Liver (tissue), 9 donors: ENCODE results near the gene FRAS1. TPM values are rescaled to one million over a fixed set of nuclear protein-coding genes. Genes with fewer than 3 reads are reported as not detected.

ENCODE experiments used
- DNase-seq: peaks from one replicate; pipeline ENCODE4 v3.0.0-alpha.2; 2017; ENCODE audit warnings: low spot score
- H3K27ac ChIP-seq, 2 donors: one replicate each; pipeline ENCODE4 v1.7.0; 2013; ENCODE audit warnings: inconsistent platforms in 2 of 2, low read length in 2 of 2, control low read depth in 1 of 2, low read depth in 1 of 2, mild to moderate bottlenecking in 1 of 2
- H3K27me3 ChIP-seq, 4 donors: one replicate each; pipeline versions ENCODE4 v1.6.1 to v1.7.0; 2013; ENCODE audit warnings: low read length in 3 of 4, inconsistent platforms in 1 of 4, mild to moderate bottlenecking in 1 of 4, moderate library complexity in 1 of 4; ENCODE audit not compliant: control insufficient read depth in 4 of 4, insufficient read depth in 4 of 4
- H3K36me3 ChIP-seq, 4 donors: one replicate each; pipeline versions ENCODE4 v1.6.1 to v1.7.0; 2013; ENCODE audit warnings: low read length in 3 of 4, mild to moderate bottlenecking in 3 of 4, low read depth in 1 of 4, moderate library complexity in 1 of 4; ENCODE audit not compliant: control insufficient read depth in 4 of 4, insufficient read depth in 3 of 4
- H3K4me1 ChIP-seq, 4 donors: one replicate each; pipeline versions ENCODE4 v1.6.1 to v1.7.0; 2013; ENCODE audit warnings: low read length in 3 of 4, mild to moderate bottlenecking in 3 of 4, moderate library complexity in 1 of 4; ENCODE audit not compliant: control insufficient read depth in 4 of 4, insufficient read depth in 4 of 4
- H3K4me3 ChIP-seq, 3 donors: one replicate each; pipeline versions ENCODE4 v1.6.1 to v1.7.0; 2013; ENCODE audit warnings: low read length in 3 of 3, control low read depth in 1 of 3, low read depth in 1 of 3, mild to moderate bottlenecking in 1 of 3
- H3K9ac ChIP-seq, 2 donors: one replicate each; pipeline ENCODE4 v1.7.0; 2013; ENCODE audit warnings: low read length in 2 of 2, mild to moderate bottlenecking in 2 of 2, moderate library complexity in 2 of 2, control low read depth in 1 of 2, low read depth in 1 of 2
- H3K9me3 ChIP-seq, 4 donors: one replicate each; pipeline versions ENCODE4 v1.6.1 to v1.7.0; 2013; ENCODE audit warnings: low read length in 3 of 4; ENCODE audit not compliant: control insufficient read depth in 4 of 4
- ATF3 ChIP-seq: IDR thresholded peaks from 2 replicates; pipeline ENCODE4 v1.6.1; 2016; ENCODE audit warnings: antibody characterized with exemption
- CTCF ChIP-seq: fragments of 150-350 bp; IDR thresholded peaks from 2 replicates; pipeline ENCODE4 v1.5.1; 2017; ENCODE audit warnings: improper control_type of control experiment, low read depth, low read length; ENCODE audit not compliant: missing input control
- EGR1 ChIP-seq, 2 donors: IDR thresholded peaks; 2 replicates each; pipeline ENCODE4 v1.6.1; 2016 to 2018; ENCODE audit warnings: antibody characterized with exemption in 2 of 2, low read depth in 2 of 2
- FOXA1 ChIP-seq: IDR thresholded peaks from 2 replicates; pipeline ENCODE4 v1.6.1; 2016; ENCODE audit warnings: antibody characterized with exemption
- FOXA2 ChIP-seq: IDR thresholded peaks from 2 replicates; pipeline ENCODE4 v1.6.1; 2016; ENCODE audit warnings: antibody characterized with exemption
- GABPA ChIP-seq, 2 donors: IDR thresholded peaks in 1 of 2; conservative IDR thresholded peaks in 1 of 2; 2 replicates each; pipeline ENCODE4 v1.6.1; 2016; ENCODE audit warnings: antibody characterized with exemption in 2 of 2, mild to moderate bottlenecking in 1 of 2, moderate library complexity in 1 of 2
- HNF4A ChIP-seq, 2 donors: conservative IDR thresholded peaks; 2 replicates each; pipeline ENCODE4 v1.6.1; 2016; ENCODE audit warnings: antibody characterized with exemption in 2 of 2, mild to moderate bottlenecking in 2 of 2
- HNF4G ChIP-seq: IDR thresholded peaks from 2 replicates; pipeline ENCODE4 v1.6.1; 2016; ENCODE audit warnings: antibody characterized with exemption
- MAX ChIP-seq: IDR thresholded peaks from 2 replicates; pipeline ENCODE4 v1.6.1; 2016; ENCODE audit warnings: antibody characterized with exemption
- NR2F2 ChIP-seq: IDR thresholded peaks from 2 replicates; pipeline ENCODE4 v1.6.1; 2016; ENCODE audit warnings: antibody characterized with exemption
- RAD21 ChIP-seq, 2 donors: IDR thresholded peaks; 2 replicates each; pipeline ENCODE4 v1.6.1; 2016; ENCODE audit warnings: antibody characterized with exemption in 2 of 2, mild to moderate bottlenecking in 2 of 2
- REST ChIP-seq: IDR thresholded peaks from 2 replicates; pipeline ENCODE4 v1.6.1; 2016; ENCODE audit warnings: antibody characterized with exemption, mild to moderate bottlenecking
- RXRA ChIP-seq, 2 donors: IDR thresholded peaks; 2 replicates each; pipeline ENCODE4 v1.6.1; 2017 to 2018; ENCODE audit warnings: antibody characterized with exemption in 2 of 2, mild to moderate bottlenecking in 1 of 2
- SP1 ChIP-seq: IDR thresholded peaks from 2 replicates; pipeline ENCODE4 v1.6.1; 2018; ENCODE audit warnings: antibody characterized with exemption, mild to moderate bottlenecking
- TAF1 ChIP-seq: conservative IDR thresholded peaks from 2 replicates; pipeline ENCODE4 v1.6.1; 2016; ENCODE audit warnings: antibody characterized with exemption, mild to moderate bottlenecking
- YY1 ChIP-seq: IDR thresholded peaks from 2 replicates; pipeline ENCODE4 v1.6.1; 2016; ENCODE audit warnings: antibody characterized with exemption, mild to moderate bottlenecking
- ZBTB33 ChIP-seq: IDR thresholded peaks from 2 replicates; pipeline ENCODE4 v1.6.1; 2016; ENCODE audit warnings: antibody characterized with exemption
- WGBS: extraction: QIAGEN DNeasy Blood & Tissue Kit; methylation state at CpG from one replicate; pipeline ENCODE4 v1.1.7; 2013; 5-methylcytosine and 5-hydroxymethylcytosine counted together
- polyA plus RNA-seq, 2 donors: library from polyadenylated mRNA; stranded (reverse) in 1 of 2; unstranded in 1 of 2; fragments of 200-250 nt in 1 of 2; fragments of >200 nt in 1 of 2; fragmentation: Nextera tagmentation in 1 of 2; extraction: Ambion mirVana in 1 of 2; gene quantifications; one replicate each; pipeline versions ENCODE4 v1.2.1 to v1.2.3, GENCODE V29; 2013 to 2015
- total RNA-seq, 2 donors: library from RNA; depleted of rRNA; stranded (reverse); fragments of >200 nt; gene quantifications; one replicate each; pipeline ENCODE4 v1.2.3, GENCODE V29; 2014
- donor health status: healthy.
- donor health status: healthy.
- donor health status: healthy.
- donor health status: healthy.
- donor health status: healthy.

FRAS1 gene
- total and polyA plus RNA-seq, 4 donors: 0.08 to 6.0 (median 1.1) TPM

GRCh38 chr4:78480286-78480685 lies 423.2 kb downstream of the FRAS1 start:
- no peak overlapping the region for H3K4me3 ChIP-seq
- DNase-seq: no peak
- TF ChIP-seq EGR1 (IDR thresholded peaks at IDR 0.05; ENCODE audit: low read depth in 2 of 2) (no peak), HNF4G (no peak), YY1 (no peak), HNF4A (conservative IDR thresholded peaks at IDR 0.05) (no peak), RAD21 (IDR thresholded peaks at IDR 0.05) (no peak), NR2F2 (no peak), ATF3 (no peak), SP1 (no peak), MAX (no peak), GABPA (IDR thresholded peaks at IDR 0.05 in 1 of 2, conservative IDR thresholded peaks at IDR 0.05 in 1 of 2) (no peak), TAF1 (no peak)
- no peaks in the 10 kb centered on the region for H3K36me3 ChIP-seq
- H3K27me3 ChIP-seq: no peaks in the 10 kb centered on the region
- WGBS: 94% methylated on average over 1 of the region's 1 CpG
- H3K9me3 ChIP-seq: no peaks in the 10 kb centered on the region
- H3K27ac ChIP-seq: no peak overlapping the region
- no peaks in the 10 kb centered on the region for H3K4me1 ChIP-seq
- H3K9ac ChIP-seq: no peak overlapping the region

- Histone ChIP-seq H3K4me1 (no peaks in the 10 kb centered on the region), H3K36me3 (no peaks in the 10 kb centered on the region), H3K27ac (no peak overlapping the region), H3K4me3 (no peak overlapping the region), H3K9ac (no peak overlapping the region), H3K9me3 (no peaks in the 10 kb centered on the region), H3K27me3 (no peaks in the 10 kb centered on the region)
- 92% methylated on average over 1 of the region's 1 CpG for WGBS
- TF ChIP-seq FOXA2: no peak
- no peak for TF ChIP-seq SP1
- no peak for TF ChIP-seq CTCF
- TF ChIP-seq MAX: no peak
- TF ChIP-seq GABPA (IDR thresholded peaks at IDR 0.05 in 1 of 2, conservative IDR thresholded peaks at IDR 0.05 in 1 of 2): no peak
- no peak for TF ChIP-seq ZBTB33
- no peak for DNase-seq
Measured at GRCh38 chr4:78481180-78481579, 424.1 kb downstream of the FRAS1 start.

- Histone ChIP-seq H3K4me3 (no peak overlapping the region), H3K9ac (no peak overlapping the region), H3K4me1 (no peaks in the 10 kb centered on the region), H3K27ac (no peak overlapping the region), H3K36me3 (no peaks in the 10 kb centered on the region), H3K27me3 (no peaks in the 10 kb centered on the region), H3K9me3 (no peaks in the 10 kb centered on the region)
- WGBS: 85% methylated on average over 4 of the region's 4 CpGs
- DNase-seq: no peak
- no peak for TF ChIP-seq GABPA (IDR thresholded peaks at IDR 0.05 in 1 of 2, conservative IDR thresholded peaks at IDR 0.05 in 1 of 2)
- no peak for TF ChIP-seq MAX
- TF ChIP-seq REST: no peak
- no peak for TF ChIP-seq FOXA1
- TF ChIP-seq ZBTB33: no peak
- no peak for TF ChIP-seq RXRA (IDR thresholded peaks at IDR 0.05)
- no peak for TF ChIP-seq HNF4A (conservative IDR thresholded peaks at IDR 0.05)
- TF ChIP-seq TAF1: no peak
- TF ChIP-seq NR2F2: no peak
- TF ChIP-seq SP1: no peak
- no peak for TF ChIP-seq FOXA2
- TF ChIP-seq HNF4G: no peak
- TF ChIP-seq YY1: no peak
- TF ChIP-seq EGR1 (IDR thresholded peaks at IDR 0.05; ENCODE audit: low read depth in 2 of 2): no peak
Measured at GRCh38 chr4:78482281-78482680, 425.2 kb downstream of the FRAS1 start.
